Measurements from ENCODE around the gene CLCF1.

DNA sequence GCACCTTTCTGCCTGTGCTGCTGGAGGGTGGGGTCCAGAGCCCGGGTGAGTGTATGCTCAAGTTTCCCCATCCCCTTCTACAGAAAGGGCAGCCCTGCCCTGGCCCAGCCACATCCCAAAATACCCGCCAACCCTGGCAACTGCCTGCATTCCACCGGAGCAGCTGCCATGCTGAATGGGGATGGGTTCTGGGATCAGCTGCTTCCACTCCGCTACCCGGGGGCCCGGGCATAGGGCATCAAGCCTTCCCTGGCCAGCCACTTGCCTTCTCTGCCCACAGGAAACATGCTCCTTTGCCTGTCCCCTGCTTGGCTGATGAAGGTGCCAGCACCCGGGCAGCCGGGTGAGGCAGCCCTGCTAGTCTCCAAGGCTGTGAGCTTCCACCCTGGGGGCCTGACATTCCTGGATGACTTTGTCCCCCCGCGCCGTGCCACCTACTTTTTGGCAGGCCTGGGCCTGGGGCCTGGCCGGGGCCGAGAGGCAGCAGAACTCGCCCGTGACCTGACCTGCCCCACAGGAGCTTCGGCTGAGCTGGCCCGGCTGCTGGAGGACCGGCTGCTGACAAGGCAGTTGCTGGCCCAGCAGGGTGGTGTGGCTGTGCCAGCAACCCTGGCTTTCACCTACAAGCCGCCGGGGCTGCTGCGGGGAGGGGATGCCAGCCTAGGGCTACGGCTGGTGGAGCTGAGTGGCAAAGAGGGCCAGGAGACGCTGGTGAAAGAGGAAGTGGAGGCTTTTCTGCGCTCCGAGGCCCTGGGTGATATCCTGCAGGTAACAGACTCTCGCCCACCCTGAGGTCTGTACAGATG lies 45.3 kb upstream of the CLCF1 start:
- TF ChIP-seq, protein P1, sequence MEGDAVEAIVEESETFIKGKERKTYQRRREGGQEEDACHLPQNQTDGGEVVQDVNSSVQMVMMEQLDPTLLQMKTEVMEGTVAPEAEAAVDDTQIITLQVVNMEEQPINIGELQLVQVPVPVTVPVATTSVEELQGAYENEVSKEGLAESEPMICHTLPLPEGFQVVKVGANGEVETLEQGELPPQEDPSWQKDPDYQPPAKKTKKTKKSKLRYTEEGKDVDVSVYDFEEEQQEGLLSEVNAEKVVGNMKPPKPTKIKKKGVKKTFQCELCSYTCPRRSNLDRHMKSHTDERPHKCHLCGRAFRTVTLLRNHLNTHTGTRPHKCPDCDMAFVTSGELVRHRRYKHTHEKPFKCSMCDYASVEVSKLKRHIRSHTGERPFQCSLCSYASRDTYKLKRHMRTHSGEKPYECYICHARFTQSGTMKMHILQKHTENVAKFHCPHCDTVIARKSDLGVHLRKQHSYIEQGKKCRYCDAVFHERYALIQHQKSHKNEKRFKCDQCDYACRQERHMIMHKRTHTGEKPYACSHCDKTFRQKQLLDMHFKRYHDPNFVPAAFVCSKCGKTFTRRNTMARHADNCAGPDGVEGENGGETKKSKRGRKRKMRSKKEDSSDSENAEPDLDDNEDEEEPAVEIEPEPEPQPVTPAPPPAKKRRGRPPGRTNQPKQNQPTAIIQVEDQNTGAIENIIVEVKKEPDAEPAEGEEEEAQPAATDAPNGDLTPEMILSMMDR (IDR thresholded peaks at IDR 0.05) = no peak
- TF ChIP-seq TAF1 (IDR thresholded peaks at IDR 0.05; ENCODE audit: borderline replicate concordance, low read depth, low read length) = no peak
- no peak for TF ChIP-seq EP300 (IDR thresholded peaks at IDR 0.05; ENCODE audit: borderline replicate concordance in 1 of 2, low read depth in 1 of 2, low read length in 1 of 2)
- TF ChIP-seq EZH2phosphoT487 (IDR thresholded peaks at IDR 0.05; ENCODE audit: borderline replicate concordance, low read depth) = no peak
- TF ChIP-seq SIN3A (IDR thresholded peaks at IDR 0.05; ENCODE audit: borderline replicate concordance, low read depth, low read length) = no peak
- no peak for TF ChIP-seq POLR2AphosphoS5 (IDR thresholded peaks at IDR 0.05; ENCODE audit: low read depth, low read length)
- TF ChIP-seq RXRA (IDR thresholded peaks at IDR 0.05; ENCODE audit: borderline replicate concordance, low read depth) = no peak
- TF ChIP-seq, protein P2, sequence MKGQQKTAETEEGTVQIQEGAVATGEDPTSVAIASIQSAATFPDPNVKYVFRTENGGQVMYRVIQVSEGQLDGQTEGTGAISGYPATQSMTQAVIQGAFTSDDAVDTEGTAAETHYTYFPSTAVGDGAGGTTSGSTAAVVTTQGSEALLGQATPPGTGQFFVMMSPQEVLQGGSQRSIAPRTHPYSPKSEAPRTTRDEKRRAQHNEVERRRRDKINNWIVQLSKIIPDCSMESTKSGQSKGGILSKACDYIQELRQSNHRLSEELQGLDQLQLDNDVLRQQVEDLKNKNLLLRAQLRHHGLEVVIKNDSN (IDR thresholded peaks at IDR 0.05; ENCODE audit: borderline replicate concordance, low read depth) = no peak
- TF ChIP-seq FOXM1 (IDR thresholded peaks at IDR 0.05; ENCODE audit: low read depth) = no peak
